HG03439 (cell line): ENCODE results near the gene ACVR1.

Experiments used
- ATAC-seq: cut with Tn5 transposase; IDR thresholded peaks from one replicate; pipeline ENCODE4 v1.9.1; 2021; ENCODE audit warnings: mild to moderate bottlenecking, moderate library complexity; ENCODE audit not compliant: unreplicated experiment

ACVR1 gene

DNA sequence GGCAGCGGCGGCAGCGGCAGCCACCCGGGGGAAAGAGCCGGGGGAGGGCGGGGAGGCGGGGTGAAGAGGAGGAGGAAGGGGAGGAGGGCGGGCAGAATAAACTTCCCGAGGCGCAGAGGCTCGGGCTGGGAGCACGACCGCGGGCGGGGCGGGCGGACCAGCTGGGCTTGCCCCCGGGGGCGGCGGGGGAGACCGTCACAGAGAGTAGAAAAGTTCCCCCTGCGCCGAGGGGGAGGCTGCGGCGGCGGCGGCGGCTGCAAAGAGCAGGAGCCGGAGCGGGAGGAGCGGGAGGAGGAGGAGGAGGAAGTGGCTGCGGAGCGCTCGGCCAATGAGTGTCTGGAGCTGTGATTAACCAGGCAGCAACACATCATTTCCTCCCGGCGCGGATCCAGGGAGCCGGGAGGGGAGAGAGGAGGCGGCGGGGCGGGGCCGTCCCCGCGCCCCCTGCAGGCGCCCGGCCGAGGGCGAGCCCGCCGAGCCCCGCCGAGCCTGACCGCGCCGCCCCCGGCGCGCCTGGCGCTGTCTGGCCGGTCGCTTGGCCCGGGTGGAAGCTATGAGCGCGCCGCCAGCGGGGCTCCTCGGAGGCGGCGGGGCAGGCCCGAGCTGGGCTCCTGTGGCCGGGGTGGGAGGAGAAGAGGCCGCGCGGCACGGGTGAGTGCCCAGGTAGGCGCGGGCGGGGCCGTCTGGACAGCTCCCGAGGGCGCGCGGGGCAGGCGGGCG is at the start of gene ACVR1:
TSS of gene ACVR1 (minus strand) at position 265 of the 720 bp plus-strand sequence. CDS start 76,837 bp downstream, outside the sequence.
- peak; percentile 89 for ATAC-seq

DNA sequence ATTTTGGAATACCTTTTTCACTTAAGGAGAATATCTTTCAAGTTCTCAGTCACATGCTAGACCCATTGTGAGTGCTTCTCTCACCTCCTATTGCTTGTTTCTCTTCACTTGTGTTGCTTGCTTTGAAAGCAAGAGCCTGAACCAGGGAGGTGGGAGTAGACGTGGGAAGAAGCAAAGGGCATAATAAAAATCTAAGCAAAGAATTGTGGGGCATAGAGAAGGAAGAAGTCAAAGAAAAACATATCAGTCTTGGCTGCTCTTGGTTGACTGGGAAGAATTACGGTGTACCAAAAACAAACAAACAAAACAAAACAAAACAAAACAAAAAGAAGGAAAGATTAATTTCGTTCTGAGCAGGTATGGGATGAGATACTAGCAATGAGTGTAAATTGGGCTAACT is 48.9 kb upstream of the ACVR1 start:
- no peak for ATAC-seq

DNA sequence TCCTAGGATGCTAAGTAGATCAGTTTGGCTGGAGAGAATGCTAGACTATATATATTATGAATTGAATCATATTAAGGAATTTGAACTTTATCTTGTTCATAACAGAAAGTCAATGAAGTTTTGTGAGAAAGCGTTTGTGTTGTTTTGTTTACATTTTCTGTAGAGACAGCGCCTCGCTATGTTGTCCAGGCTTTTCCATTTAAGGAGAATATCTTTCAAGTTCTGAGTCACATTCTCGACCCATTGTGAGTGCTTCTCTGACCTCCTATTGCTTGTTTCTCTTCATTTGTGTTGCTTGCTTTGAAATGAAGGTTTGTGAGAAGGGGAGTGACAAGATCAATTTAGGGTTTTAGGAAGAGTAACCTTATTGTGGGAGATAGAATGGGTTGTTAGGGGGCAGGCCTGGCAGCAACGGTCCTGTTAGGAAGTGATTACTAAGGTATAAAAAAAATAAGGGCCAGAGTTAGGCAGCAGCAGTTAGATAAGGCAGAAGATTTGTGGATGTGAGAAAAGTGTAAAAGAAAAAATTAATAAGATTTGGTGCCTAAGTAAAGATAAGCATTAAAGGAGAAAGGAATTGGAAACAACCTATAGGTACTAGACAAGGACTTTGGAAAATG is 47.6 kb upstream of the ACVR1 start:
- ATAC-seq = no peak

DNA sequence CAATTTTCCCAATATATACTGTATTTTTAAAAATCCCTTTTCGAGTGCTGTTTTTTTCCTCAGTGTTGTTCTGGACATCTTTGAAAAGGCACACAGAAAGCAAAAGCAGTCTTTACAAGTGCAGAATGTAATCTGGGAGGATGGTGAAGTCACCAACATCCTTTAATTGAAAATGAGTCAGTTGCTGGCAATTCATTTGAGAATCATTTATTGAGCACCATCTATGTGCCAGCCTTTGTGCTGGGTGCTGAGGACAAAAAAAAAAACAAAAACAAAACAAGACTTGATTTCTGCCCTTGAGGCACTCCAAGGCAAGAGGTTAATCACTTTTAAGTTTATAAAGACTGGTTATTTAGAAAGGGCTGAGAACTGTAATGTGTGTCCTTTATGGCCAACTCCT is 46.7 kb upstream of the ACVR1 start:
- ATAC-seq = no peak

DNA sequence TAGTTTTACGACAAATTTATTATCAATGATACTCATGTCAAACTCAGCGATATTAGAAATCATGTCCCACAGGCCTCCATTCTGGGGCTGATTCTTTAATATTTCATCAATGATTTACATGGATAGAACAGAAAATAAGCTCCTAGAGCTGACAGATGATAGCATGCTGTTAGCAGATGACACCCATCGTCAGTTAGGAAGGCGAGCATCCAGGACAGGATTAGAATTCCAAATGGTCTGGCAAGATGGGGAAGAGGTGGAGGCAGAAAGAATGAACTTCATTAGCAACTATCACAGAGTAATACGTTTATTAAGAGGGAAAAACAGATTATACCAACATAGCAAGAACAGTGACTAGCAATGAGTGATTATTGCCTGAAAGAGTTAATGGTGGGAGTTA is 46.2 kb upstream of the ACVR1 start:
- no peak for ATAC-seq

DNA sequence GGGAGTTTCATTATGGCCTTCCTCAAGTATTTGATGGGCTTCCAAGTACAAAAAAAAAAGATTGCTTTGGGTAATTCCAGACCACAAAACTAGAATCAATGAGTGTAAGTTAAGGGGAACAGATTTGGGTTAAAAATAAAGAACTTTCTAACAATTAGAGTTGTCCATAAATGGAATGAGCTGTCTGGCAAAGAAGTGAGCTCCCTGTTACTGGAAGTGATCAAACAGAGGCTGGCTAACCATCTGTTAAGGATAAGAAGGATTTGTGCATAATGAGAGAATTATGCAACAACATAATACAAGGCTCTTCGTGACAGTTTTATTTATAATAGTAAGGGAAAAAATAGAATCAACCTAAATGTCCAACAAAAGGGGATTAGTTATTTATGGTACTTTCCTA is 44.6 kb upstream of the ACVR1 start:
- ATAC-seq = no peak

DNA sequence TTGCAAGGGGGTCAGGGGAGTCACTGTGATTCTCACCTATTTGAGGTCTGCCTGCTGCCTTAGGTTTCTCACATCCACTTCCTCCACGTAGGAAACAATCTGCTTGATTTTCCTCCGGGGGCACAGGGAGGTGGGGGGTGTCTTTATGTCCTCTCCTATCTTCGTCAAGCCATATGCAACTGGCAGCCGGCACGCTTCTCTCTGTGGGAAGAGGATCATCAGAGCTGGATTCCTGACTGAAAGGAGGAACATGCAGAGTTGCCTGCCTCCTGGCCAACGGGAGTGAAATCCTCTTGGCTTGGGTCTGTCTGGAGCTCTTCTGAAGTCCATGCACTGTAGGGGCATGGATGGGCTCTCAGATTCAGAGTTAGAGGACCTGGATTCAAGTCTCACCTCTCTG is 43.1 kb upstream of the ACVR1 start:
- no peak for ATAC-seq

DNA sequence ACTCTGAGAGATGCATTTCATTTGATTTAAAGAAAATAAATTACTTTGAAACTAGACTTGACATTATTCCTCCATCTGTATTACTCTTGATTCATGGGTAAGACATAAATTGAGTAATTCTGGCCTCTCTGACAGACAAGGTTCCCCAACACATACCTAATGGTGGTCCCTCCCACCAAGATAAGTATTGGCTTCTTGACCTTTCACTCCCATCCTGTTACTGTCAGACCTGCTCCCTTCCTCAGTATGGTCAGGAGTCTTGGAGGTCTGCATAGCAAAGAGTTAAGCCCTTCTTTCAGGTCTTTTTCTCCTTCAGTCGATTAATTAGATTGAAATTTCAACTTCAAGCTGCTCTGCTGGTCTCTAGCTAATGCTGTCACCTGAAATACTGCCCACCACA is 42.2 kb upstream of the ACVR1 start:
- no peak for ATAC-seq

DNA sequence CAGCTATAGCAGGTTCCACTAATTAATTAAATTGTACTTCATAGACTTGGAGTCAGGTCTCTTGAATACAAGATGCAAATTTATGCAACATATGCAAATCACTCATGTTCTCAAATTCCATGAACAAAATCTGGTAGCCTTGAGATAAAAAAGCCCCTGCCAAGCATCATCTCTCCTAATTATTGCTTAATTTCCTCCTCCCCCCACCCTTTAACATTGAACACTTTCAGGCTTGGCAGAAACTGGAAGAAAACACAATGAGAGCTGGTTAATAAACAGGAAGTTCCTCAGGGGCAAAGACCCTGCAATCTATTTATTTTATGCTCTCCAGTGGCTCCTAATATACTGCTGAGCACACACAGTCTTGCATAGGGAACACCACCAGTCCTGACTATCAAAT is 35.6 kb upstream of the ACVR1 start:
- no peak for ATAC-seq

DNA sequence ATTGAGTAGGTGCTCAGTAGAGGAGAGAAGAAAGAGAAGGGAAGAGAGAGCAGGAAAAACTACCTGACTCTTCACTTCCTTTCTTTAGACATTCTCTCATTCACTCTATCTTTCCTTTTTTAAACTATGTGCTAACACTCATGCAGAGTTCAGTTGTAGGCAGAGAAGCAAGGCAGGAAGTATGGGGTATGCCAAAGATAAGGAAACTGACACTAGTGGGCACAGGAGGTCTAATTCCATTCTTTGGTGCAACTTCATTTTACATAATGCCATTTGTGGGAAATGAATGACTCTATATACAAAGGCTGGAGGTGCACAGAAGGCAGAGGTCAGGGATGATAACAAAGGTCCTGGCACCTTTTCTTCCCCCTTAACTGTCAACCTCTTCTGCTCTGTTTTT is 35.1 kb upstream of the ACVR1 start:
- ATAC-seq = no peak

DNA sequence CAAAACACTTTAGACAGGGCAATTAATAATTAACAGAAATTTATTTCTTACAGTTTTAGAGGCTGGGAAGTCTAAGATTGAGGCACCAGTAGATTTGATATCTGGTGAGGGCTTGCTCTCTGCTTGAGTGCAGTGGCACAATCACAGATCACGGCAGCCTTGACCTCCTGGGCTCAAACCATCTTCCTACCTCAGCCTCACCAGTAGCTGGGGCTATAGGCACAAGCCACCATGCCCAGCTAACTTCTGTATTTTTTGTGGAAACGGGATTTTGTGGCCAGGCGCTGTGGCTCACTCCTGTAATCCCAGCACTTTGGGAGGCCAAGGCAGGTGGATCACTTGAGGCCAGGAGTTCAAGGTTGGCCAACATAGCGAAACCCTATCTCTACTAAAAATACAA is 29.0 kb upstream of the ACVR1 start:
- ATAC-seq = no peak

DNA sequence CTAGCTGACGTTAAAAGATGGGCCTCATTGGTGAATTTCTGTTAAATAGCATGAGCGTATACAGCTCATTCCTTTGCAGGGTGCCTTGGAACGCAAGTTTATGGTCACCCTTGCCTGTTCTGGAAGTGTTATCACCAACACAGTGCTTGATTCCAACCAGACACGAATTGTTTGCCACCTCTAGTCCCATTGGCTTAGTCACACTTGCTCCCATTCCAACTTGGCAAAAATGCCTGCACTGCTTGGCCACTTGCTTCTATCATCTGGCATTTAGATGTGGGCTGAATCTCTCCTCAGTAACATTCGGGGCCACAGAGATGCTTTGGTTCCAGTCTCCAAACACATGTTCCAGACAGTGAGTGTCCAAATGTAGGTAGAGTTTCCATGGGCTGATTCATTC is 27.5 kb upstream of the ACVR1 start:
- no peak for ATAC-seq

DNA sequence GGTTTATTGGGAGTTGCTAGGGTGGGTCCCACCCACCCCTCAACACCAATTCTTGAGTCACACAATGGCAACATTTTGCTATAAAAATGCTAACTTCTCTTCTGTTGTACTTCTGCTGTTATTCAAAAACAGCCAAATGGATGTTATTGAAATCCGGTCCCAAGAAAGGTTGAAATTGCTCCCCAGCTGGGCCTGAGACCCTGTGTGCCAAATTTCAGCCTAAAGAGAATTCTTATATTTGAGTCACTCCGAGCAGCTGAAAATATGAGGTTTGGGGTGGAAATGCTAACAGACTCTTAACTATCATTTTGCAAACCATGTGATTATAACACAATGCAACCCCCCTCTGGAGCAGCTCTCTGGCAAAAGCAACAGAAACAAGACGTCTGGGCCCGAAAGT is 27.0 kb upstream of the ACVR1 start:
- ATAC-seq = no peak

DNA sequence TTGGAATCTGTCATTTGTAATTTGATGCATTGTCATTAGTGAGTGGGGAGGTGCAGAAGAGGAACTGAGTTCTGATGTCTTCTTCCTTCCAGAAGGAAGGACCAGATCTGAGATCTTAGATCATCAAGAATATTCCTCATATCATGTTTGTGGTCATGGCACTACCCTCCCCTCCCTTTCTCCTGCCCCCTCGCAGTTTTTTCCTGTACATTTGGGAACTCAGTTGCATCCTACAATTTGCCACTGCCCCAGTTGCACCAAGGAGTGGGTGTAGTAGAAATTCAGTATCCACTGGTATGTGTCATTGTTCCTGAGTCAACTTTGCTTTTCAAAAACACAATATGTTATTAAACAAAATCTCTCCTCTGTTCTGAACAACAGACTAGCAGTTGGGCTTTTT is 26.6 kb upstream of the ACVR1 start:
- no peak for ATAC-seq

DNA sequence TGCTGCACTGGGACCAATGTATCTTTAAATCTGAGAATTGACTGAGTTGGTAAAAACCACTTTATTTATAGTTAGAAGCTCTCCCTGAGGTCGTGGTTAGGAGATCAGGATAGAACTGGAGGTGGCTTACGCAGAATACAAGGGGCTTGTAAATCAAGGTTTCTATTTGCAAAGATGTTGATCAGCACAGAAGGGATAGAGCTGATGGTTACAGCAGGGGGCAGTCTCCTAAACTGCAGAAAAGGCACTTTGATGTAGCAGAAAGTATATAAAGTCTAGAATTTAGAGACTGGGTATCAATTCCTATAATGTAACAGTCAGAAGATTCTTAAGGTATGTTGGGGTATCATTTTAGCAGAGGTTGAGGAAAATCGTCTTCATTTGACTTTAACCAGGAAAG is 25.2 kb upstream of the ACVR1 start:
- ATAC-seq = no peak

DNA sequence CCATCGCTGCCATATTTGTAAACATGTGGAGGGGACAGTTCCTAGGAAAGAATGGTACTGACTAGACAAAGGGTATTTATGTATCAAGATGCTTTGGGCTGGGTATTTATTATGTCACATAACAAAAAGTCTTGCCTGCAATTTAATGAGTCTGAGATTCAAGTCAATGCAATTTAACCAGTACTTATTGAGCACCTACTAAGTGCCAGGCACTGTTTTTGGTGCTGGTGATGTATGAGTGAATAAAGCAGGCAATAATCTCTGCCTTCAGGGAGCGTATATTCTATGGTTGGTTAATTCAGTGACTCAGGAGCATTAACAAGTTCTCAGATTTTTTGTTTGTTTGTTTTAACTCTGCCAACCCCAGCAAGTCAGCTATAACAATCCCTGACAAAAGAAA is 24.6 kb upstream of the ACVR1 start:
- ATAC-seq = no peak

DNA sequence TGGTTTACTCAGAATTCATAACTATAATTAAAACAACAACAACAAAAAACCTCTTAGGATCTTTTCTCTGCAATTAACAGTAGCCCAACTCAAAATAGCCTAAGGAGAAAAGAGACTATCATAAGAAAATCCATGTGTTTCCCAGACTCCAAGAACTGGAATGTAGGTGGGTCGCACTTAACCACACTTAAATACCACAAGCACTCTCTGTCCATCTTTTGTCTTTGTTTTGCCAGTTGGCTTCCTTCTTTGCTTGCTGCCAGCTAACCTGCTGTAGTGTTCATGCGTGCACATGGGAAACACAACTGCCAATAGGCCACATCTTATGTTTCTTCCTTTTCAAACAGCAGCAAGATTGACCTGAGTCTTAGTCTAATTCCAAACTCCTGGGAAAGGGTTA is 24.1 kb upstream of the ACVR1 start:
- no peak for ATAC-seq

DNA sequence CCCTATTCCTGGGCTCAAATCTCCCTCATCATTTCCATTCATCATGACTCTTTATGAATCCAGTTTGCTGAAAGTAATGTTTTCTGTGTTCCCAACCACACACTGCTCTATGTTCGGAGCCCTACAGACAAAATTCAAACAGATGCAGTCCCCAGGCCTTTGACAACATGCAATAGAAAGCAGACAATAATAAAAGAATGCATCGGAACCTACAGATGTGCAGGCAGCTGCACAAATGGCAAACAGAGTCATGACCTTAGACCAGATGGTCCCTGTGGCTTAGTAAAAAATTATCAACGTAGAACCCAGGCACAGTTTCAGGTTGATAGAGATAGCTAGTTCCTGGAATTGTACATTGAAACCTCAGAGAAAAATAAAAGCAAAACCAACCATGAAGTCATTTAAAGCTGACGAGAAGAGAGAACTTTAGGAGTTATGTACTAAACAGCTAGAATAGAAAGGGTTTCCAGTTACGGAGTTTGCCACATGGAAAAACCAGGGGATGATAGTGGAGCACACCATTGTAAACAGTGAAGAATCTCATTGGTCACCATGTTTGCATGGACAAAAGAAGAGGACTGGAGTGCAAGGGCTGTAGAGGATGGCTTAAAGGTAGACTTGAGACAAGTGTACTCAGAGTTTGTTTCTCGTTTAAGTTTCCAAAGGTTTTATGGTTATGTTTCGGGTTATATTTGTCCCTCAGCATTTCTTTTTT is 23.2 kb upstream of the ACVR1 start:
- peak; percentile 78 for ATAC-seq

DNA sequence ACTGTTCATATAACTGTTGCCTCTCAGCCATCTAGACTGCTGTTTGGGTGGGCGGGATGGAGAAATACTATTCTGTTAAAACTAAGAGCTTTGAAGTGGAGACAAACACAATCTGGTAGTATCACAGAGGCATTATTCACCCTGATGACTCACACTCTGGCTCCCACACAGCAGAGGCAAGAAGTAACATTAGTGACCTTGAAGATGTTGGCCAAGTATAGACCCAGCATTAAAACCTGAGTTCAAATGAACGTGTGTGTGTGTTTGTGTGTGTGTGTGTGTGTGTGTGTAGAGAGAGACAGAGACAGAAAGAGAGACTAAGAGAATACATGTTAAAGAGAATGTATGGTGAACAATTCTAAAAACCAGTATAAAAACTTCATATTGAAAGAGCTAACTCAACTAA is 22.5 kb upstream of the ACVR1 start:
- peak; percentile 36 for ATAC-seq

DNA sequence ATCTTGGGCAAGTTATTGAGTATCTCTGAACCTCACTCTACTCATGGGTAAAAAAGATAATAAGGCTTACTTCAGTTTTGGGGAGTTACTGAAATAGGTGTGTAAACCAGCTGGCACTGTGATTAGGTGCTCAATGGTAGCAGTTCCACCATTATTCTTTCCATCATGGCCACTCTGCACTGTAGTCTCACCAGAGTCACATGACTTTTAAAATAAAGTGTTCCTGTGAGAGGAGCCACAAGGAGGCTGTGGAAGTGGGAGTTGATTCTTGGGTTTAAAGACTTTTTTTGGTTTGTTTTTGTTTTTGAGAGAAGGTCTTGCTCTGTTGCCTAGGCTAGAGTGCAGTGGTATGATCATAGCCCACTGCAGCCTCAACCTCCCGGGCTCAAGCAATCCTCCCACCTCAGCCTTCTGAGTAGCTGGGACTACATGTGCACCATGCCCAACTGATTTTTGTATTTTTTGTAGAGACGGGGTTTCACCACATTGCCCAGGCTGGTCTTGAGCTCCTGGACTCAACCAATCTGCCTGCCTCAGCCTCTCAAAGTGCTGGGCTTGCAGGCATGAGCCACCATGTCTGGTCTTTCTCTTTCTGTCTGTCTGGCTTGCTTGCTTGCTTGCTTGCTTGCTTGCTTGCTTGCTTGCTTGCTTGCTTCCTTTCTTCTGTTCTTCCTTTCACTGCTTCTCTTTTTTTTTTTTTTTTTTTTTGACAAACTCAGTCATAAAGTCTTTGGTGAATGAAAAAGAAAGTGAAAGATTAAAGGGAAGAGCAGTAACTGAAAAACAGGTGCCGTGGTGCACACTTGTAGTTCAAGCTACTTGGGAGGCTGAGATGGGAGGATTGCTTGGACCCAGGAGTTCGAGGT is 21.2 kb upstream of the ACVR1 start:
- ATAC-seq = peak; percentile 46

DNA sequence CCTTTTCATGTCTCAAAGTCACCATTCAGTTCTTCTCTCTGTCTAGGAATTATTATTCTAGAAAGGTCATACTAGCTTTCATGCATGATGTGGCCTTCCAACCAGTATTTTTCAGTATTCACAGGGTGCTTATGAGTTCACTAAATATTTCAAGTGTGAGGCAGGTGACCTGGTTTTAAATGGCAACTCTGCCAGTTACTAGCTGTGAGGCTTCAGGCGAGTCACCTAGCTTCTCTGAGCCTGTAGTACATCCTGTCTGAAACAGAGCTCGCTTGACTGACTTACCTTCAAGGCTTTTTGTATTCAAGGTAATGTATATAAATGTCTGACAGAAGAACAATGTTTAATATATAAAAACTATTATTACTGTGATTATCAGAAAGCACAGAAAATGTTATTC is 19.4 kb upstream of the ACVR1 start:
- ATAC-seq = no peak
